ENCODE data around the gene FBXW7.

Gene FBXW7

GRCh38 chr4:152363904-152364303 lies 172.0 kb downstream of the FBXW7 start:
- H3K4me3 ChIP-seq (ENCODE audit: low read depth, low read length) = no peak overlapping the region
- in situ Hi-C loops (cut with HindIII; ENCODE audit: low sequenced_read_pairs) = no loop called here
- DNase-seq (ENCODE audit: low read depth) = no peak
- TF ChIP-seq CTCF (IDR thresholded peaks at IDR 0.05; ENCODE audit: low read depth, low read length, missing control alignments) = no peak

- no peak for TF ChIP-seq CTCF (IDR thresholded peaks at IDR 0.05; ENCODE audit: low read depth, low read length, missing control alignments)
- H3K4me3 ChIP-seq (ENCODE audit: low read depth, low read length) = no peak overlapping the region
- no peak for DNase-seq (ENCODE audit: low read depth)
- in situ Hi-C loops (cut with HindIII; ENCODE audit: low sequenced_read_pairs) = no loop called here
Measured at GRCh38 chr4:152363086-152363485, 172.8 kb downstream of the FBXW7 start.

- in situ Hi-C loops (cut with HindIII; ENCODE audit: low sequenced_read_pairs) = no loop called here
- no peak for TF ChIP-seq CTCF (IDR thresholded peaks at IDR 0.05; ENCODE audit: low read depth, low read length, missing control alignments)
- no peak overlapping the region for H3K4me3 ChIP-seq (ENCODE audit: low read depth, low read length)
- DNase-seq (ENCODE audit: low read depth) = no peak
Measured at GRCh38 chr4:152360045-152360410, 175.9 kb downstream of the FBXW7 start.

GRCh38 chr4:152359208-152360044 lies 176.5 kb downstream of the FBXW7 start:
- TF ChIP-seq CTCF (IDR thresholded peaks at IDR 0.05; ENCODE audit: low read depth, low read length, missing control alignments) = no peak
- in situ Hi-C loops (cut with HindIII; ENCODE audit: low sequenced_read_pairs) = no loop called here

GRCh38 chr4:152357206-152357605 lies 178.7 kb downstream of the FBXW7 start:
- TF ChIP-seq CTCF (IDR thresholded peaks at IDR 0.05; ENCODE audit: low read depth, low read length, missing control alignments) = no peak
- no peak overlapping the region for H3K4me3 ChIP-seq (ENCODE audit: low read depth, low read length)
- DNase-seq (ENCODE audit: low read depth) = no peak
- in situ Hi-C loops (cut with HindIII; ENCODE audit: low sequenced_read_pairs) = no loop called here

More at GRCh38 chr4:152359208-152360044, 176.5 kb downstream of the FBXW7 start:
- DNase-seq (ENCODE audit: low read depth) = no peak
- H3K4me3 ChIP-seq (ENCODE audit: low read depth, low read length) = no peak overlapping the region

- no peak for TF ChIP-seq CTCF (IDR thresholded peaks at IDR 0.05; ENCODE audit: low read depth, low read length, missing control alignments)
- no peak overlapping the region for H3K4me3 ChIP-seq (ENCODE audit: low read depth, low read length)
- DNase-seq (ENCODE audit: low read depth) = no peak
- in situ Hi-C loops (cut with HindIII; ENCODE audit: low sequenced_read_pairs) = no loop called here
Measured at GRCh38 chr4:152356428-152357034, 179.4 kb downstream of the FBXW7 start.

Measured in astrocyte of the cerebellum (primary cell).